ENCODE results near the gene CA5B. TPM values are rescaled to one million over a fixed set of nuclear protein-coding genes. Genes with fewer than 3 reads are reported as not detected.
"Not testable (repeated sequence)": the region's sequence is repeated elsewhere in the genome, so short reads cannot be mapped to it uniquely, and the experiment has no call there.

CA5B gene
- total and polyA plus RNA-seq, 2 of the 8 experiments (the other 6 are each of a cell fraction or from before 2014, with no cell fraction given) = 3.3 to 8.6 TPM

- H2AFZ ChIP-seq (ENCODE audit: low read length); H2AK5ac ChIP-seq (ENCODE audit: low read depth, low read length); H3K23ac ChIP-seq (ENCODE audit: insufficient read length); H2BK15ac ChIP-seq (ENCODE audit: low read length); H2BK20ac ChIP-seq (ENCODE audit: low read length); H3K56ac ChIP-seq (replicated peaks; ENCODE audit: insufficient read length, low read depth, low read length); H2BK12ac ChIP-seq (ENCODE audit: low read depth, low read length); H3K4me1 ChIP-seq (replicated peaks in 1 of 4; ENCODE audit: control insufficient read depth in 3 of 4, insufficient read depth in 4 of 4, low read length in 3 of 4); H3K18ac ChIP-seq (ENCODE audit: extremely low read depth, low read length); H4K91ac ChIP-seq (replicated peaks; ENCODE audit: insufficient read length, low read length); H4K5ac ChIP-seq (ENCODE audit: insufficient read length, low read depth, low read length); H3K4ac ChIP-seq (replicated peaks; ENCODE audit: insufficient read length, low read depth, low read length); DNase-seq (ENCODE audit: low read depth in 1 of 2, low spot score in 2 of 2); H4K20me1 ChIP-seq (replicated peaks in 1 of 2; ENCODE audit: control insufficient read depth in 1 of 2, insufficient read depth in 2 of 2, low read length in 2 of 2); FAIRE-seq; H3K4me2 ChIP-seq (ENCODE audit: insufficient read depth in 1 of 2, low read depth in 2 of 2, low read length in 2 of 2); H2BK5ac ChIP-seq (ENCODE audit: low read depth, low read length); H3K4me3 ChIP-seq (ENCODE audit: extremely low read depth in 1 of 4, insufficient read depth in 2 of 4, low read depth in 3 of 4, low read length in 4 of 4); POLR2A ChIA-PET (ENCODE audit: partially characterized antibody); H4K8ac ChIP-seq (ENCODE audit: extremely low read depth, insufficient read depth, low read length); H3K9me3 ChIP-seq (ENCODE audit: insufficient read depth in 2 of 2, low read depth in 1 of 2, low read length in 1 of 2); H2BK120ac ChIP-seq (replicated peaks; ENCODE audit: low read depth, low read length); H3K27me3 ChIP-seq (replicated peaks in 1 of 4; ENCODE audit: control insufficient read depth in 3 of 4, extremely low read depth in 1 of 4, insufficient read depth in 3 of 4, low read length in 3 of 4); H3K79me2 ChIP-seq (ENCODE audit: control insufficient read depth in 1 of 2, insufficient read depth in 2 of 2, low read length in 2 of 2); H3K79me1 ChIP-seq (ENCODE audit: low read depth, low read length); H3K9ac ChIP-seq (replicated peaks in 1 of 4; ENCODE audit: extremely low read depth in 1 of 4, low read depth in 3 of 4, low read length in 3 of 4); H3K36me3 ChIP-seq (ENCODE audit: control insufficient read depth in 2 of 4, insufficient read depth in 4 of 4, low read length in 3 of 4); H3K14ac ChIP-seq (ENCODE audit: insufficient read length); H3K23me2 ChIP-seq (ENCODE audit: low read depth, low read length); H3K27ac ChIP-seq (ENCODE audit: low read depth, low read length): not testable (repeated sequence)
- CTCF ChIA-PET (ENCODE audit: partially characterized antibody) = interaction anchor here (1.1 kb wide), 1 partner anchor 212 kb away, joined by 3 read pairs; no protein-coding TSS in a partner anchor
- 93% methylated on average over 6 of the region's 6 CpGs; no CpG with 5 or more reads in 1 of the 2 experiments for WGBS, 2 experiments (ENCODE audit: extremely low coverage in 1 of 2, insufficient coverage in 1 of 2, insufficient read length in 1 of 2, insufficient replicate concordance in 2 of 2, low coverage in 1 of 2, low lambda C conversion rate in 2 of 2, missing lambda C conversion rate in 1 of 2)
Measured at GRCh38 chrX:15759886-15760285, 21.8 kb downstream of the CA5B start.
